Peyer's patch (tissue), 4 donors: ENCODE data around the gene CNTNAP2.

Experiments used
- POLR2A ChIP-seq, 2 donors: fragments of 450-650 bp; IDR thresholded peaks; one replicate each; pipeline ENCODE4 v1.5.1; 2017; ENCODE audit warnings: antibody characterized with exemption in 2 of 2, mild to moderate bottlenecking in 2 of 2, moderate library complexity in 2 of 2
- TF ChIP-seq, protein P1 (sequence below), 6 experiments: fragments of 450-650 bp in 4 of 6; fragments of 200-600 bp in 2 of 6; sonication (generic) in 1 of 6; IDR thresholded peaks; one replicate each; pipeline ENCODE4 v1.5.1; 2017 to 2019; ENCODE audit warnings: antibody characterized with exemption in 6 of 6, mild to moderate bottlenecking in 3 of 6, moderate library complexity in 1 of 6

DNA sequence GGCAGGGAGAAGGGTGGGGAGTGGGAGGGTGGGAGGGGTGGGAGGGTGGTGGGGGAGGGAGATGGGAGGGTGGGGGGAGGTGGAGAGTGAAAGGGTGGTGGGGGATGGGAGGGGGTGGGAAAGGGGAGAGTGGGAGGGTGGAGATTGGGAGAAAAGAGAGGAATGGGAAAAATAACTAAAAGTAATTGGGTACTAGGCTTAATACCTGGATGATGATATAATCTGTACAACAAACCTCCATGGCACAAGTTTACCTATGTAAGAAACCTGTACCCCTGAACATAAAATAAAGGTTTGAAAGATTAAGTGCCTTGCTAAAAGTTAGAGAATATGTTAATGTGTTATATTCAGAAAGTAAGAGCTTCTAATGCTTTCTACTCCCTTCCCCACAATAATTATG lies 564.9 kb downstream of the CNTNAP2 start:
- TF ChIP-seq, protein P1, sequence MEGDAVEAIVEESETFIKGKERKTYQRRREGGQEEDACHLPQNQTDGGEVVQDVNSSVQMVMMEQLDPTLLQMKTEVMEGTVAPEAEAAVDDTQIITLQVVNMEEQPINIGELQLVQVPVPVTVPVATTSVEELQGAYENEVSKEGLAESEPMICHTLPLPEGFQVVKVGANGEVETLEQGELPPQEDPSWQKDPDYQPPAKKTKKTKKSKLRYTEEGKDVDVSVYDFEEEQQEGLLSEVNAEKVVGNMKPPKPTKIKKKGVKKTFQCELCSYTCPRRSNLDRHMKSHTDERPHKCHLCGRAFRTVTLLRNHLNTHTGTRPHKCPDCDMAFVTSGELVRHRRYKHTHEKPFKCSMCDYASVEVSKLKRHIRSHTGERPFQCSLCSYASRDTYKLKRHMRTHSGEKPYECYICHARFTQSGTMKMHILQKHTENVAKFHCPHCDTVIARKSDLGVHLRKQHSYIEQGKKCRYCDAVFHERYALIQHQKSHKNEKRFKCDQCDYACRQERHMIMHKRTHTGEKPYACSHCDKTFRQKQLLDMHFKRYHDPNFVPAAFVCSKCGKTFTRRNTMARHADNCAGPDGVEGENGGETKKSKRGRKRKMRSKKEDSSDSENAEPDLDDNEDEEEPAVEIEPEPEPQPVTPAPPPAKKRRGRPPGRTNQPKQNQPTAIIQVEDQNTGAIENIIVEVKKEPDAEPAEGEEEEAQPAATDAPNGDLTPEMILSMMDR (IDR thresholded peaks at IDR 0.05): no peak
- no peak for TF ChIP-seq POLR2A (IDR thresholded peaks at IDR 0.05)
